Activated CD8-positive, alpha-beta memory T cell treated with anti-CD3 and anti-CD28 coated beads for 36 hours (primary cell): Measurements from ENCODE around the gene ZBP1. TPM values are rescaled to one million over a fixed set of nuclear protein-coding genes. Genes with fewer than 3 reads are reported as not detected.

ENCODE experiments used
- CTCF ChIA-PET: fragments of 350-600 bp; sonication (Branson Sonifier 250); formaldehyde crosslinking; loops from one replicate; lab custom pipeline; 2021; ENCODE audit warnings: antibody characterized with exemption; lab: Charles Lee
- POLR2A ChIA-PET: fragments of 350-600 bp; sonication (Branson Sonifier 250); formaldehyde crosslinking; loops from one replicate; lab custom pipeline; 2021; ENCODE audit warnings: antibody characterized with exemption; lab: Charles Lee
- total RNA-seq, 2 experiments: library from RNA; stranded (reverse); gene quantifications; one replicate each; pipeline ENCODE4 v1.2.3, GENCODE V29; 2021

Gene ZBP1
- total RNA-seq, 2 experiments from 2014 or later, result 0.10 TPM; not detected in 1

DNA sequence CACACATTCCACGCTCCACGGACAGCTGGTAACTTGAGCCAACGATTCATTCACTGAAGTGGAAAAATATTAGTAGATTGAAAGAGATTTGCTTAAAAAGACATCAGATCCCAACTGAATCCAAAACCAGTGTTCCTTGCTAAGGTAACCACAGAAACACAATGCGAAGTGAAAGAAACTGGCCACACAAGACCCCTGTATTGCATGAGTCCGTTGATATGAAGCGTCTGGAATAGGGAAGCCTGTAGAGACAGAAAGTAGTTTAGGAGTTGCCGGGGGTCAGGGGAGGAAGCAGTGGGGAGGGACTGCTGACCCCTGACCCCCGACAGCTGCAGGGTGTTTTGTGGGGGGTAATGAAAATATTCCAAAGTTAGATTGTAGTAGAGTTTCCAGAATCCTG is 49.3 kb downstream of the ZBP1 start:
- POLR2A ChIA-PET, result no interaction called here
- CTCF ChIA-PET, result no interaction called here

DNA sequence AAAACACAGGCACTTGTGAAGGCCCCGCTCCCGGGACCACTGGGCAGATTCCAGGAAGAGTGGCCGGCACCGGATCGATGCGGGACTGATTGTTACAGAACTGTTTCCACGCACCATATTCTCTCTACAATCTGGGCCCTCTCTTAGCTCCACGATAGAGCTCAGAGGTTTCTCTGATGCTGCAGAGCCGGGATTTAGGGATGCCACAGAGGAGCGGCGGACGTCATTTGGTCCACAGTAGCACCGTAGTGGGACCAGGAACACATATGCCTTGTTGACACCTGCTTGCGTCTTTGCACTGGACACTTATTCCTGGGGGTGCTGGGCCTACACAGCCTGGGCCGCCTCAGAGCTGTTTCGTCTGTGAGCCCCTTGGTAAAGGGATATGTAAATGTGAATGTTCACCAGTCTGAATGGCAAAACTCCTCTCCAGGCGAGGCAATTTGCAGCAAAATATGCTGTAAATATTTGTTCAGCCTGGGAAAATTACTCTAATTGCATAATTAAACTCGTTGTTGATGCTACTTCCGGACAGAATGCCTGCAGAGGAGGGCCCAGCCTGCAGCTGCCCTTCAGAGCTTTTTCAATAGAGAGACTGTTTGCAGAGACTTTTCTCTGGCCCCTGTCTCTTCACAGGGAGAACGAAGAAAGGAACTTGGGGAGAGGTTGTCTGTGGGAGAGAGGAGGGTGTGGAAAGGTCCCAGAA is 49.9 kb downstream of the ZBP1 start:
- CTCF ChIA-PET, result no interaction called here

DNA sequence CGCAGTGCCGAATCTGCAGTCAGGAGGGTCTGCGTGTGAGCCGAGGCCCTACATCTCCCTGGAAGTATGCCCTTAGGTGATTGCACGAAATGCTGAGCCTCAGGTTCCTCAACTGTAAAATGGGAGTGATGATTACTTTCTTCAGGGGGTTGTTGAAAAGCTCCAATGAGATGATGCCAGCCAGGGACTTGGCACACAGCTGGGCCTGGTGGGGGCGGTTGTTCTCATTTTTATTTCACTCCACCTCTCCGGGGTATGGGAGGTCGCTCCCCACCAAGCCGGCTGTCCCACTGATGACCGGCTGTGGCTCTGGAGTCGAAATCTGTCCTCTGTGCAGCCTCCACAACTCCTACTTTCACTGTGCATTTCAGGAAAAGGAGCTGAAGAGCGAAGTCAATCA is 51.3 kb downstream of the ZBP1 start:
- POLR2A ChIA-PET, result no interaction called here
- CTCF ChIA-PET, result no interaction called here

More for the DNA sequence above, 49.9 kb downstream of the ZBP1 start:
- POLR2A ChIA-PET, result no interaction called here

DNA sequence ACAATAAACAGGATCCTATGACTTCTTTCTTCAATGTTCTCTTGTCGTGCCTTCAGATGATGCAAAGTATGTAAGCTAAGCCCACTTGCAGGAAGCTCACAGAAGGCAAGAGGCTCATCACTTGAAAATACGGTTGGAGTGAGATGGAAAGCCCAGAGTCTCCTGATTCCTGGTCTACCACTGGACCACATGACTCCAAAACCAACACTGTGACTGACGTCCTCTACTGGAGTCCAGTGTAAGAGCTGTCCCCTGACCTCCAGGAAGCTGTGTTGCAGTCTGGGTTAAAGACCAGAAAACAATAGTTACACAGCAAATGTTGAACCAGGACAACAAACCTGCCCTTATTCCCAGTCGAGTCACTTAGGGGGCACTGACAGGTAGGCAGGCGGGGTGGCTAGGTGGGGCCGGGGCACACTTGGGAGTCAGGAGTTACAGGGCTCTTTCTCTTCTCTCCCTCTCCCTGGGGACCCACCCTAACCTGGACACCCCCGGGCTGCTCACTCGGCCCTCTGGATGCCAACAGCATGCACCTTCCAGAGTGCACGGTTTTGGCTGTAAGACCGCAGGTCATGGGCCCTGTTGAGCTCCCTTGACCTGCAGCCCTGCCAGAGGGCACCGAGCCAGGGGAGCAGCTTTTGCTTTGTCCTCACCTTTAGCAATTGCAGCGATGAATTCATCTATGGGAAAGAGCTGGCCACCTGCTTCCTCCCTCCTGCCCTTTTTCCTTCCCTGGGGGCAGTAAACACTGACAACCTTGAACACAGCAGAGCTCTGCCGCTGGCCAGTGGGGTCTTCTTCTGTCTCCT is 51.9 kb downstream of the ZBP1 start:
- POLR2A ChIA-PET, result no interaction called here

DNA sequence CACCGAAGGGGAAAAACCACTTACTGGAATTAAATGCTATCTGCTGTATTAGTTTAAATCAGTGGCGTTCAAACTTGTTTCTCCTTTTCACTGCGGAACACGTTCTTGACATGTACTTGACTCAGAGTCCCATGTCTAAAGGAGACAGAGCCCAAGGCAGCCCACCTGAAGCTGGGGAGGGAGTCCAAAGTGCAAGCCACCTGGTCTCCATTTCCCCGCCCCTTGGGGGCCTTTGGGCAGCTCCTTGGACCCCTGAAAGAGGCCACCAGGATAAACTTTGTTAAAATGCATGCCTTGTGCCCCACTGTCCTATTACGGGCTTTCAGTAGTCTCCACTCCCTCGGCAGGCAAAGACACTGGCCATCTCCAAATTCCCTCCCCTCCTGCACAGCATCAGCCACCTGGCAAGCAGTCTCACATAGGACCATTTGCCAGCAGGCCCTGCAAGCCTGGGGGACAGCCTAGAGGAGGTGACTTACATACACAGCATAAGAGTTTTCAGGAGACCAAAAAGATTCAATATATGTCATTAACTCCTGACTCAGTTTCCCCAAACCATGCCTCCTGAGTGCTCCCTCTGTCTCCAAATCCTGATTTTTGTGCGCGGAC is 52.7 kb downstream of the ZBP1 start:
- ChIA-PET CTCF (interaction anchor here (0.6 kb wide), 1 partner anchor 27 kb away, joined by 3 read pairs; no protein-coding TSS in a partner anchor), POLR2A (no interaction called here)

More for the DNA sequence above, 51.9 kb downstream of the ZBP1 start:
- CTCF ChIA-PET, result no interaction called here

DNA sequence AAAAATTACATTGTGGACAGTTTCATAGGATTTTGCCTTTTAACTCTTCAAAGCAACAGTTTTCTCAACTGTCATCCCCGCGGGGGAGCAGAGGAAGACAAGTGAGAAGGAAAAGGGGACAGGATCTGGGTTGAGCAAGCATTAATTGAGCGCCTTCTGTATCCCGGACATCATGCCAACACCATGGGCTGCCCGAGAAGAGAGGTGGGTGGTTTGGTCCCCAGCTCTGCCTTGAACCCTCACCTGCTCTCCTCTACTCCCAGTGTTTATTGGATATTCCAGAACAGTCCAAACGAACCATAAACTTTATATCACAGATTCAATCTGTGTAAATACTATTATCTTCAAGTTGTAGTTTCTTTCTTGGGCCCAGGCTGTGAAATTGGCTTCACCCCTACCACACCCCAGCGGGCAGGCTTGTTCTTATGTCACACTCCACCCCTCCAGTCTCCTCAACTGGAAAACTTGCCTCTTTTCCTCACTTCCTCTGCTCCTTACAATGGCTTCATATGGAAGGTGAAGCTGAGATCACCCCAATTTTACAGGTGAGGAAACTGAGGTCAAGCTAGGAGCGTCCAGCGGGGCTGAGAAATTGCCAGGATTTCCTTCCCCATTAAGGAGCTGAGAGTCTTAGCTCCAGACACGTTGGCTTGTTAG is 53.3 kb downstream of the ZBP1 start:
- POLR2A ChIA-PET, result no interaction called here

DNA sequence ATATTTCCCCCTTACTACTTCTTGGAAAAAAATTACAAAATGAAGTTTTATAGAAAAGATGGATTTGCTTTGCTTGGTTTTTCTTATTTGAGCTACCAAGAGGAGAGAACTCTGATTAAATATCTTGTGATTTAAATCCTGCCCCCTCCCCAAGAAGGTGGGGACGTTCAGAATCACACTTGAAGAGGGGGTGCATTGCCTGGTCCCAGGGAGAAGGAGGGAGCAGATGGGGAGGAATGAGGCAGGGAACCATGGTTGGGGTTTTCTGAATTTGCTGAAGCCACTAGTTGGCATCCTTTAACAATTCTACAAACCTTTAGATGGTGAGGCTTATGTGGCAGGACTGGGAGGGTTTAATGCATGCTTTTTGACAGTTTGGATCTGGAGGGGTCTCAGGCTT is 53.8 kb downstream of the ZBP1 start:
- POLR2A ChIA-PET, result no interaction called here
- CTCF ChIA-PET, result no interaction called here

More for the DNA sequence above, 53.3 kb downstream of the ZBP1 start:
- CTCF ChIA-PET, result interaction anchor here (0.6 kb wide), 1 partner anchor 27 kb away, joined by 3 read pairs; no protein-coding TSS in a partner anchor

DNA sequence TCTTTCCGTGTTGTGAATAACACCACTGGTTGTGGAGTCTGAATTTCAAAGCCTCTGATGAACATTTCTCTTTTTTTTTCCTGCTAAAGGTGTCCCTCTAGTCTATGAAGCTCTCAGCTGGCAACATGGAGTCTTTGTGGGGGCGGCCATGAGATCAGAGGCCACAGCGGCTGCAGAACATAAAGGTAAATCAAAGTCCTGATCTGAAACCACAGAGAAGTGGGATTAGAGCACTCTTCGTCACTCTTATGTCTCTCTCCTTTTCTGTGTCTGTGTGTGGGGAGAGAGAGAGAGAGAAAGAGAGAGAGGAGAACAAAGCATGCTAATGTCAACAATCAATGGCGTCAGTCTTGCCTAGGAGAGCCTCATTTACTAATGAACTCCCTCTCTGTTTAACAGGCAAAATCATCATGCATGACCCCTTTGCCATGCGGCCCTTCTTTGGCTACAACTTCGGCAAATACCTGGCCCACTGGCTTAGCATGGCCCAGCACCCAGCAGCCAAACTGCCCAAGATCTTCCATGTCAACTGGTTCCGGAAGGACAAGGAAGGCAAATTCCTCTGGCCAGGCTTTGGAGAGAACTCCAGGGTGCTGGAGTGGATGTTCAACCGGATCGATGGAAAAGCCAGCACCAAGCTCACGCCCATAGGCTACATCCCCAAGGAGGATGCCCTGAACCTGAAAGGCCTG is 55.1 kb downstream of the ZBP1 start:
- ChIA-PET CTCF (interaction anchor here (0.7 kb wide), 1 partner anchor 30 kb away, joined by 3 read pairs; no protein-coding TSS in a partner anchor), POLR2A (no interaction called here)

DNA sequence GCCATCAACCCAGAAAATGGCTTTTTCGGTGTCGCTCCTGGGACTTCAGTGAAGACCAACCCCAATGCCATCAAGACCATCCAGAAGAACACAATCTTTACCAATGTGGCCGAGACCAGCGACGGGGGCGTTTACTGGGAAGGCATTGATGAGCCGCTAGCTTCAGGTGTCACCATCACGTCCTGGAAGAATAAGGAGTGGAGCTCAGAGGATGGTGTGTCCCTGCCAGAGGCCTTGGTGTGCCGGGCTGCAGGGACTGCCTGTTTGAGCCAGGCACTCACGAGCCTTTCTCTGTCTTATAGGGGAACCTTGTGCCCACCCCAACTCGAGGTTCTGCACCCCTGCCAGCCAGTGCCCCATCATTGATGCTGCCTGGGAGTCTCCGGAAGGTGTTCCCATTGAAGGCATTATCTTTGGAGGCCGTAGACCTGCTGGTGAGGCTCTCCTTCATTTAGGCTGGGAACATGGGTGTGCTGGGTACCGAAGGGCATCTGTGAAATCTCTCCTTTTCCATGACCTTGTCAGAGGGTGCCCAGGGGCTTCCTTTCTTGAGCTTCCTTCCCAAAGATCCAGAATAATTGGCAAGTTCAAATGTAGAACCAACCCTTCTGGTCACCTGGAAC is 55.9 kb downstream of the ZBP1 start:
- POLR2A ChIA-PET, result no interaction called here
- CTCF ChIA-PET, result interaction anchor here (0.7 kb wide), 1 partner anchor 30 kb away, joined by 3 read pairs; no protein-coding TSS in a partner anchor

DNA sequence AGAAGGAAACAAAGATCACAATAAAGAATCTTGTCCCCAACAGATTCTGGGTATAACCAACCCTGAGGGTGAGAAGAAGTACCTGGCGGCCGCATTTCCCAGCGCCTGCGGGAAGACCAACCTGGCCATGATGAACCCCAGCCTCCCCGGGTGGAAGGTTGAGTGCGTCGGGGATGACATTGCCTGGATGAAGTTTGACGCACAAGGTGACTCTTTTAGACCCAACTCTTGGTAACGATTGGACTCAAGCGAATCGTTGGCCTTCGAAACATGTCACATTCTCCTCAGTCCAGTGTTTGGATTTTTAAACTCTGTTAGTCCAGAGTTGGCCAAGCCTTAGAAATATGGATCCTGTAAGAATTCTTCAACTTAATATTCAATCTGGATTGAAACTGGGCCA is 56.7 kb downstream of the ZBP1 start:
- ChIA-PET CTCF (no interaction called here), POLR2A (no interaction called here)

DNA sequence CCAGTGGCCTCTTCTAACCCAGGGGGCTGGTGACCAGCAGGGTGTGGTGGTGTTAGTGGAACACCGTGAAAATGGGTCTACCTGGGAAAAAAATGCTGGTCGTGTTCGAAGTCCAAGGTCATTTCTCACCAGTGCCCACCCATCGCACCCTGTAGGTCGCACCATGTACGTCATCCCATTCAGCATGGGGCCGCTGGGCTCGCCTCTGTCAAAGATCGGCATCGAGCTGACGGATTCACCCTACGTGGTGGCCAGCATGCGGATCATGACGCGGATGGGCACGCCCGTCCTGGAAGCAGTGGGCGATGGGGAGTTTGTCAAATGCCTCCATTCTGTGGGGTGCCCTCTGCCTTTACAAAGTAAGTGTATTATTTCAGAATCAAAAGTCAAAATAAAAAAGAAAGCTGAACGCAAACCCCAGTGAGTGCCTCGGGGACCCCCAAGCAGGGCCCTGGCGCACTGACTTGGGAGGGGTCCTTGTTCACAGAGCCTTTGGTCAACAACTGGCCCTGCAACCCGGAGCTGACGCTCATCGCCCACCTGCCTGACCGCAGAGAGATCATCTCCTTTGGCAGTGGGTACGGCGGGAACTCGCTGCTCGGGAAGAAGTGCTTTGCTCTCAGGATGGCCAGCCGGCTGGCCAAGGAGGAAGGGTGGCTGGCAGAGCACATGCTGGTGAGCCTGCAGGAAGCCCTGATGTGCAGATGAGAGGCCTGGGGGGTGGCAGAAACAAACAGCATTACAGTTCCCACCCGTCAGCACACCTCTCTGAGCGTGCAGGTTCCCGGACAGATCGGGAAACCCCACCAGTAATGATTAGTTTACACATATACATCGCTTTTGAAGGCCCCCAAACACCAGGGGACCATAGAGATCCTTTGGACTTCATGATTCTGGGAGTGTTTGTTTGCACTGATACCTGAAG is 57.4 kb downstream of the ZBP1 start:
- CTCF ChIA-PET, result no interaction called here
- POLR2A ChIA-PET, result no interaction called here

DNA sequence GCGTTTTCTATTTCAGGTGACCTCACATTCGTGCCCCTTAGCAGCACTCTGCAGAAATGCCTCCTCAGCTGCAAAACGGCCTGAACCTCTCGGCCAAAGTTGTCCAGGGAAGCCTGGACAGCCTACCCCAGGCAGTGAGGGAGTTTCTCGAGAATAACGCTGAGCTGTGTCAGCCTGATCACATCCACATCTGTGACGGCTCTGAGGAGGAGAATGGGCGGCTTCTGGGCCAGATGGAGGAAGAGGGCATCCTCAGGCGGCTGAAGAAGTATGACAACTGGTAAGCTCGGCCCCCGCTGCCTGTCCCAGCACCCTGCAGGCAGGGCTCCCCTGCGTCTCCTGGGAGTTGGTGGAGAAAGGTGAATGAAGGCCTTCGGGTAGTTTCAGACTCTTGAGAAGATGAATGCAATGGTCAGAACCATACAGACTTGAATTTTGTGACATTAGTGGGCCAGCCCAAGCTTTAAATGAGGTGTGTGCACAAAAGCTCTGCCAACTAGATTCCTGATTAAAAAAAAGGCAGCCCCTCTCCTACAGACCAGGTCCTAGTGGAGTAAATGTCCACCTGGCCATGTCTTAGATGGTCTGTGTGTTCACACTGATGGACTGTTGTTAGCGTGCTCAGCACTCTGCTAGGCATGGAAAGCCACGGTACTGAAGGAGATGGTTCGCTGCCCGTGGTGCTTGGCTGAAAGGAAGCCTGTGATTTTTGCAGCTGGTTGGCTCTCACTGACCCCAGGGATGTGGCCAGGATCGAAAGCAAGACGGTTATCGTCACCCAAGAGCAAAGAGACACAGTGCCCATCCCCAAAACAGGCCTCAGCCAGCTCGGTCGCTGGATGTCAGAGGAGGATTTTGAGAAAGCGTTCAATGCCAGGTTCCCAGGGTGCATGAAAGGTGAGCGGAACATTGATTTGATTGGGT is 58.6 kb downstream of the ZBP1 start:
- ChIA-PET POLR2A (no interaction called here), CTCF (no interaction called here)

DNA sequence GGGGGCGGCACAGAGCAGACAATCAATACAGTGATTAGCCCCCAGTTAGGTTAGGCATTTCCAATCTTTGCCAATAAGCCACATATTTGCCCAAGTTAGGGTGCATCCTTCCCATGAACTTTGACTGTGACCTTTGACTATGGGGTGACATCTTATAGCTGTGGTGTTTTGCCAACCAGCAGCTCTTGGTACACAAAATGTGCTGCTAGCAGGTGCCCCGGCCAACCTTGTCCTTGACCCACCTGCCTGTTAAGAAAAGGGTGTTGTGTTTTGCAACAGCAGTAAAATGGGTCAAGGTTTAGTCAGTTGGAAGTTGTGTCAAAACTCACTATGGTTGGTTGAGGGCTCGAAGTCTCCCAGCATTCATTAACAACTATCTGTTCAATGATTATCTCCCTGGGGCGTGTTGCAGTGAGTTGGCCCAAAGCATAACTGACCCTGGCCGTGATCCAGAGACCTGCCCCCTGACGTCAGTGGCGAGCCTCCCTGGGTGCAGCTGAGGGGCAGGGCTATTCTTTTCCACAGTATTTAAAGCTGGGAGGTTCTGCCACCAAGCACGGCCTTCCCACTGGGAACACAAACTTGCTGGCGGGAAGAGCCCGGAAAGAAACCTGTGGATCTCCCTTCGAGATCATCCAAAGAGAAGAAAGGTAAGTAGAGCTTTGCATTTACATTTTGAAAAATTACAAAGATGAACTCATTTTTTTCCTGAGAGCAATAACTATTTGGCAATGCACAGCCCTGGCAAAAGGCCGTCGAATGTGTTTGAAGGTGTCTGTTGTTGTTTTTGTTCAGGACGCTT is 59.5 kb downstream of the ZBP1 start, which contains the start of gene PCK1:
Gene PCK1, plus strand, starts transcription at position 557 of the 802 bp plus-strand sequence. CDS start 302 bp downstream, outside the sequence.
- ChIA-PET POLR2A (no interaction called here), CTCF (no interaction called here)

DNA sequence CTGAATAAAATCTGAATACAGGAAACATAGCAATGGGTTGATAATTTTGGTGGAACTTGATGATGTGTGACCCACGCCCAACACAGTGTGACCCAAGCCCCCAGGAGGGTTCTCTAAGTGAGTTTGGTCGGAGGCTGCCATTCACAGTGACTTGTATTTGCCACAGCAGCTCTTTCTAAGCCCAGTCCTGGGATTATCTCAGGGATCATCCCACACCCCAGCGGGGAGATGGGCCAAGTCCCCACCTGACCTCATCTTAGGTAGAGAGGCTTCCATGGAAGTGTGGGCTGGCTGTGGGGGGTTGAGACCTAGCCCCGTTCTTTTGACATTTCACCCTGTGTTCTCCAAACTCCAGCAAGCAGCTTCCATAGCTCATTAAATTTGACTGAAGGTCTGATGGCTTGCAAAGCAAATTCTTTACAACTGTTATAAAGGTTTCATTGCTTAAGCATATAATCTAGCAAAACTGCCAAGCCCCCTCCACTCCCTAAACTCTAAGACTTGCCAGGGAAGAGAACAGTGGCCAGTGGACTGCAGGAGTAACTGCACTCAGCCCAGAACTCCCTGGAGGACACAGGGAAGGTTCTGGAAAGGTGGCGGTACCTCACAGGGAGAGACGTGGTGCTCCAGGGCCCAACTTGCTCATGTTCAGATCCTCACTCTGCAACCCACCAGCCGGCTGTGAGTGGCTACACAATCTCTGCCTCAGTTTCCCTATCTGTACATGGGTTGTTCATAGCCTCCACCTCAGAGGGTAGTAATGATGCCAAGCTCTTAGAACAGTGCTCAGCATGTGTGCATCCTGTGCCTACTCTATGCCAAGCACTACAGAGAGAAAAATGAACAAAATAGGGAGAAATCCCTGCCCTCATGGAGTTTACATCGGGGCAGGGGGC is 60.3 kb downstream of the ZBP1 start:
- POLR2A ChIA-PET, result no interaction called here
- CTCF ChIA-PET, result no interaction called here

DNA sequence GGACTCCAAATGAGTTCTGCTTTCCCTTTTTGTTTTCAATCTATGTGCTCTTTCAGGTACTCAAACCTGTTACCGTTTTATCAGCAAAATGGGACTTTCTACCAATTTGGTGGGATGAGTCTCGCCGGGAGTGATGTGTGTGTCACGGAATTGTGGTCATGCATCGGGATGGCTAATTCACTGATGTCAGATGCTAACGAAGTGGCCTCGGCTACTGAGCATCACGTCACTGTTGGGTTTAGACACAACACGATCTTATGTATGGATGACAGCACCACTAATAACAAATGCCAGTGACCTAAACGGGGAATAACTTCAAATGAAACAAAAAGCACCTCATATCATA is 61.0 kb downstream of the ZBP1 start:
- ChIA-PET CTCF (no interaction called here), POLR2A (interaction anchor here (0.7 kb wide), 1 partner anchor 455 kb away, joined by 3 read pairs; no protein-coding TSS in a partner anchor)
